CD14-positive monocyte (primary cell): Measurements from ENCODE around the gene CLDND1. TPM values are rescaled to one million over a fixed set of nuclear protein-coding genes. Genes with fewer than 3 reads are reported as not detected.

Experiments used
- DNase-seq, 3 donors: peaks; one replicate each; pipeline ENCODE4 v3.0.0-alpha.2; 2011 to 2022
- H2AFZ ChIP-seq: 2 replicates; pipeline ENCODE4 v1.6.0; 2012; ENCODE audit warnings: mild to moderate bottlenecking, low read depth, low read length, inconsistent platforms; ENCODE audit not compliant: insufficient read depth, poor library complexity, severe bottlenecking
- H3K27ac ChIP-seq, 2 donors: 1 replicate in 1 of 2; 2 replicates in 1 of 2; pipeline ENCODE4 v1.5.1; 2012 to 2013; ENCODE audit warnings: low read length in 2 of 2, control low read depth in 1 of 2, inconsistent platforms in 1 of 2, low read depth in 1 of 2, mild to moderate bottlenecking in 1 of 2
- H3K27me3 ChIP-seq, 2 donors: one replicate each; pipeline versions ENCODE4 v1.6.0 to v1.6.1; 2011 to 2013; ENCODE audit warnings: low read length in 2 of 2; ENCODE audit not compliant: control insufficient read depth in 2 of 2, insufficient read depth in 2 of 2
- H3K36me3 ChIP-seq, 2 donors: replicated peaks in 1 of 2; 1 replicate in 1 of 2; 2 replicates in 1 of 2; pipeline versions ENCODE4 v1.5.1 to v1.6.1; 2012 to 2013; ENCODE audit warnings: low read length in 2 of 2, control low read depth in 1 of 2, inconsistent platforms in 1 of 2, mild to moderate bottlenecking in 1 of 2; ENCODE audit not compliant: insufficient read depth in 2 of 2, control insufficient read depth in 1 of 2
- H3K4me1 ChIP-seq, 2 donors: 1 replicate in 1 of 2; 2 replicates in 1 of 2; pipeline versions ENCODE4 v1.5.1 to v1.6.1; 2012 to 2013; ENCODE audit warnings: low read length in 2 of 2, control low read depth in 1 of 2, inconsistent platforms in 1 of 2, mild to moderate bottlenecking in 1 of 2, moderate library complexity in 1 of 2; ENCODE audit not compliant: insufficient read depth in 2 of 2, control insufficient read depth in 1 of 2
- H3K4me2 ChIP-seq: replicated peaks from 2 replicates; pipeline ENCODE3; 2012; ENCODE audit warnings: low read length, moderate library complexity, mild to moderate bottlenecking; ENCODE audit not compliant: poor library complexity, severe bottlenecking; ENCODE audit errors: extremely low read depth
- H3K4me3 ChIP-seq, 3 experiments: fragments of 200-600 bp in 1 of 3; sonication (generic) in 1 of 3; replicated peaks in 1 of 3; 1 replicate in 2 of 3; 2 replicates in 1 of 3; pipeline ENCODE4 v1.5.1; 2011 to 2013; ENCODE audit warnings: low read length in 3 of 3, mild to moderate bottlenecking in 3 of 3, control low read depth in 2 of 3, low read depth in 2 of 3, inconsistent platforms in 1 of 3, moderate library complexity in 1 of 3
- H3K79me2 ChIP-seq: 2 replicates; pipeline ENCODE4 v1.6.0; 2012; ENCODE audit warnings: mild to moderate bottlenecking, control low read depth, inconsistent platforms, low read length, moderate library complexity; ENCODE audit not compliant: insufficient read depth
- H3K9ac ChIP-seq: 2 replicates; pipeline ENCODE4 v1.6.0; 2017; ENCODE audit warnings: low read length, mild to moderate bottlenecking; ENCODE audit not compliant: insufficient read depth, poor library complexity, severe bottlenecking
- H3K9me3 ChIP-seq, 2 donors: replicated peaks in 1 of 2; 1 replicate in 1 of 2; 2 replicates in 1 of 2; pipeline versions ENCODE4 v1.5.1 to v1.6.1; 2012 to 2013; ENCODE audit warnings: low read length in 2 of 2, control low read depth in 1 of 2; ENCODE audit not compliant: control insufficient read depth in 1 of 2, insufficient read depth in 1 of 2
- H4K20me1 ChIP-seq: 2 replicates; pipeline ENCODE4 v1.6.0; 2012; ENCODE audit warnings: mild to moderate bottlenecking, low read length, control low read depth, moderate library complexity; ENCODE audit not compliant: insufficient read depth
- H3K27ac Mint-ChIP-seq, 7 donors: one replicate each; pipeline ENCODE4 v1.8.0; 2020; ENCODE audit warnings: mild to moderate bottlenecking in 7 of 7, mixed read lengths in 7 of 7, moderate library complexity in 6 of 7, inconsistent platforms in 2 of 7
- H3K27me3 Mint-ChIP-seq, 3 donors: one replicate each; pipeline ENCODE4 v1.8.0; 2021 to 2022; ENCODE audit warnings: low read depth in 3 of 3, mild to moderate bottlenecking in 3 of 3, mixed read lengths in 3 of 3, moderate library complexity in 3 of 3, inconsistent platforms in 1 of 3
- H3K36me3 Mint-ChIP-seq, 2 donors: one replicate each; pipeline ENCODE4 v1.8.0; 2020; ENCODE audit warnings: mixed read lengths in 2 of 2, inconsistent platforms in 1 of 2, mild to moderate bottlenecking in 1 of 2
- H3K4me1 Mint-ChIP-seq: one replicate; pipeline ENCODE4 v1.8.0; 2020; ENCODE audit warnings: mild to moderate bottlenecking, mixed read lengths
- H3K4me3 Mint-ChIP-seq, 2 donors: one replicate each; pipeline ENCODE4 v1.8.0; 2020; ENCODE audit warnings: mild to moderate bottlenecking in 2 of 2, mixed read lengths in 2 of 2, moderate library complexity in 1 of 2
- H3K9me3 Mint-ChIP-seq, 7 donors: one replicate each; pipeline ENCODE4 v1.8.0; 2020 to 2022; ENCODE audit warnings: mixed read lengths in 7 of 7, mild to moderate bottlenecking in 6 of 7, moderate library complexity in 6 of 7, inconsistent platforms in 2 of 7
- WGBS: methylation state at CpG from one replicate; pipeline ENCODE4 v1.1.5; 2013; ENCODE audit warnings: missing lambda C conversion rate; ENCODE audit not compliant: insufficient coverage; 5-methylcytosine and 5-hydroxymethylcytosine counted together
- intact Hi-C, 2 donors: fragments of 100-400 bp; cut with micrococcal nuclease; formaldehyde crosslinking; loops; one replicate each; pipeline versions ENCODE4 v1.15.0 to v1.15.1; 2023
- polyA plus RNA-seq, 3 donors: library from polyadenylated mRNA; depleted of rRNA in 1 of 3; unstranded in 2 of 3; stranded (reverse) in 1 of 3; fragments of 300-500 nt in 2 of 3; fragments of >200 nt in 1 of 3; fragmentation: Illumina TruSeq in 2 of 3; gene quantifications; 1 replicate in 2 of 3; 2 replicates in 1 of 3; pipeline ENCODE4 v1.2.3, GENCODE V29; 2012 to 2021
- TF ChIP-seq, protein P1 (sequence below): fragments of 200-600 bp; IDR thresholded peaks from one replicate; pipeline ENCODE4 v1.8.0; 2022; ENCODE audit warnings: antibody characterized with exemption, mild to moderate bottlenecking

CLDND1 gene
- polyA plus RNA-seq, 3 donors = 65.3 to 91.8 (median 76.0) TPM

DNA sequence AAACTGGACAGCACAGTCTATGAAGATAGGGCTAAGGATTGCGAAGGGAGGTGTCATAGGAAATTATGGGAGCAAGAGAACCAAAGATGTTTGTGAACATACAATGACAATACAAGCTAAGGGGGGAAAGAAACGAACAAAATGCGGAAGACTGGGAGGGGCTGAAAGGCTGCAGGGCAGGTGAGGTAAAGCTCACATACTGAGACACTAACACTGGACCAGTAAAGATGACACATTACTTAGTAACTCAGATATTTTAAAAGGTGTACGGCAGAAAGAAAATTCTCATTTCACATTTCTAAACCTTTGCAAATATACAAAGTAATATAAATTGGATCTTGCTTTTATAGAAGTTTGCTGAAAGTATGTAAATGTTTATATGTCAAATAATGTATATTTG, 10.1 kb downstream of the CLDND1 start:
- Histone ChIP-seq H3K27me3 (no peaks in the 10 kb centered on the region), H3K4me2 (no peak overlapping the region), H3K27ac (peak overlapping the region in 1 of 2 donors; percentile 51), H3K9me3 (no peaks in the 10 kb centered on the region), H3K36me3 (peaks cover 22 to 54% of the 10 kb centered on the region in 2 donors), H3K4me1 (peaks cover 6 to 11% of the 10 kb centered on the region in 2 donors), H3K9ac (no peak overlapping the region), H2AFZ (no peak overlapping the region), H3K79me2 (no peaks in the 10 kb centered on the region), H3K4me3 (no peak overlapping the region), H4K20me1 (no peaks in the 10 kb centered on the region)
- peaks cover 53 to 55% of the 10 kb centered on the region in 2 donors for H3K36me3 Mint-ChIP-seq
- H3K4me1 Mint-ChIP-seq = peaks cover 16% of the 10 kb centered on the region
- intact Hi-C loops = no loop called here
- no peak overlapping the region for H3K4me3 Mint-ChIP-seq
- no peaks in the 10 kb centered on the region for H3K27me3 Mint-ChIP-seq
- WGBS = 100% methylated on average over 1 of the region's 4 CpGs
- no peaks in the 10 kb centered on the region for H3K9me3 Mint-ChIP-seq
- H3K27ac Mint-ChIP-seq = peak overlapping the region in 5 of 7 donors; percentile 4 to 40 (median 14)
- no peak for DNase-seq
- TF ChIP-seq, protein P1, sequence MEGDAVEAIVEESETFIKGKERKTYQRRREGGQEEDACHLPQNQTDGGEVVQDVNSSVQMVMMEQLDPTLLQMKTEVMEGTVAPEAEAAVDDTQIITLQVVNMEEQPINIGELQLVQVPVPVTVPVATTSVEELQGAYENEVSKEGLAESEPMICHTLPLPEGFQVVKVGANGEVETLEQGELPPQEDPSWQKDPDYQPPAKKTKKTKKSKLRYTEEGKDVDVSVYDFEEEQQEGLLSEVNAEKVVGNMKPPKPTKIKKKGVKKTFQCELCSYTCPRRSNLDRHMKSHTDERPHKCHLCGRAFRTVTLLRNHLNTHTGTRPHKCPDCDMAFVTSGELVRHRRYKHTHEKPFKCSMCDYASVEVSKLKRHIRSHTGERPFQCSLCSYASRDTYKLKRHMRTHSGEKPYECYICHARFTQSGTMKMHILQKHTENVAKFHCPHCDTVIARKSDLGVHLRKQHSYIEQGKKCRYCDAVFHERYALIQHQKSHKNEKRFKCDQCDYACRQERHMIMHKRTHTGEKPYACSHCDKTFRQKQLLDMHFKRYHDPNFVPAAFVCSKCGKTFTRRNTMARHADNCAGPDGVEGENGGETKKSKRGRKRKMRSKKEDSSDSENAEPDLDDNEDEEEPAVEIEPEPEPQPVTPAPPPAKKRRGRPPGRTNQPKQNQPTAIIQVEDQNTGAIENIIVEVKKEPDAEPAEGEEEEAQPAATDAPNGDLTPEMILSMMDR = no peak

DNA sequence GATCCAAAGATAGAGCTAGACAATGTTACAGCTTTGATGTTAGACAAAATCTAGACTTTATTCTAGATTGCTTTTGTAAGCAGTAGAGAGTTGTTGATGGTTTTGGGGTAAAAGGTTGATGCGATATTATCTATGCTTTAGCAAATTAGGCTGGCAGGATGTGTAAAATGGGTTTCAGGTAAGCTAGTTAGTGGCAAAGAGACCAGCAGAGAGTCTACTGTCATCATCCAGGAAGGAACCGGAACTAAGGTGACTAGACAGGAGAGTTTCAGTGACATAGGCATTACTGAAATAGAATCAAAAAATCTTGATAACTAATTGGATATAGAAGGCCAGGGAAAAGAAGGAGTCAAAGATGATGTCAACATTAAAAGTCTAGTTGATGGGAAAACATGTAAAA, 14.1 kb downstream of the CLDND1 start:
- Mint-ChIP-seq H3K4me1 (peaks cover 13% of the 10 kb centered on the region), H3K36me3 (peaks cover 25 to 33% of the 10 kb centered on the region in 2 donors), H3K9me3 (peaks cover 0 to 5% (median 0%) of the 10 kb centered on the region in 7 donors), H3K4me3 (no peak overlapping the region), H3K27me3 (no peaks in the 10 kb centered on the region), H3K27ac (peak overlapping the region in 1 of 7 donors; percentile 7)
- intact Hi-C loops = no loop called here
- peaks cover 6 to 9% of the 10 kb centered on the region in 2 donors for H3K4me1 ChIP-seq
- H3K4me2 ChIP-seq = no peak overlapping the region
- no peaks in the 10 kb centered on the region for H4K20me1 ChIP-seq
- H3K4me3 ChIP-seq = no peak overlapping the region
- no peaks in the 10 kb centered on the region for H3K9me3 ChIP-seq
- no peak overlapping the region for H3K9ac ChIP-seq
- DNase-seq = no peak
- H3K36me3 ChIP-seq = peaks cover 0 to 23% of the 10 kb centered on the region in 2 donors
- no peak overlapping the region for H3K27ac ChIP-seq
- no peaks in the 10 kb centered on the region for H3K79me2 ChIP-seq
- TF ChIP-seq, protein P1 = no peak
- no peak overlapping the region for H2AFZ ChIP-seq
- 100% methylated on average over 2 of the region's 2 CpGs for WGBS
- no peaks in the 10 kb centered on the region for H3K27me3 ChIP-seq
